B cell (primary cell): ENCODE data around the gene RAD51B. TPM values are rescaled to one million over a fixed set of nuclear protein-coding genes. Genes with fewer than 3 reads are reported as not detected.

Source experiments
- ATAC-seq: fragments of 200-7000 bp; cut with Tn5 transposase; one replicate; pipeline ENCODE4 v1.10.0; 2021; ENCODE audit warnings: low read depth, mild to moderate bottlenecking, moderate number of reproducible peaks, moderate library complexity
- CTCF ChIA-PET: fragments of 350-600 bp; sonication (Branson Sonifier 250); formaldehyde crosslinking; loops from one replicate; lab custom pipeline; 2021; ENCODE audit warnings: antibody characterized with exemption, inconsistent platforms; lab: Charles Lee
- POLR2A ChIA-PET: fragments of 350-600 bp; sonication (Branson Sonifier 250); formaldehyde crosslinking; loops from one replicate; lab custom pipeline; 2021; ENCODE audit warnings: antibody characterized with exemption; lab: Charles Lee
- DNase-seq: peaks from one replicate; pipeline ENCODE4 v3.0.0; 2013
- H2AFZ ChIP-seq: 2 replicates; pipeline ENCODE4 v1.6.1; 2012; ENCODE audit warnings: mild to moderate bottlenecking, low read depth, low read length; ENCODE audit not compliant: insufficient read depth, poor library complexity, severe bottlenecking
- H3K27ac ChIP-seq, 2 donors: 1 replicate in 1 of 2; 2 replicates in 1 of 2; pipeline ENCODE4 v1.5.1; 2012 to 2013; ENCODE audit warnings: low read length in 2 of 2, mild to moderate bottlenecking in 2 of 2, moderate library complexity in 1 of 2
- H3K27me3 ChIP-seq, 4 experiments: fragments of 200-600 bp in 1 of 4; sonication (generic) in 1 of 4; replicated peaks in 1 of 4; 1 replicate in 2 of 4; 2 replicates in 2 of 4; pipeline versions ENCODE4 v1.6.1 to v1.7.0; 2013 to 2016; ENCODE audit warnings: low read length in 3 of 4, mild to moderate bottlenecking in 2 of 4, mixed read lengths in 1 of 4, moderate library complexity in 1 of 4; ENCODE audit not compliant: insufficient read depth in 4 of 4, control insufficient read depth in 3 of 4; ENCODE audit errors: control extremely low read depth in 1 of 4
- H3K36me3 ChIP-seq, 2 experiments: replicated peaks in 1 of 2; 1 replicate in 1 of 2; 2 replicates in 1 of 2; pipeline versions ENCODE4 v1.6.1 to v1.7.1; 2013; ENCODE audit warnings: low read length in 1 of 2; ENCODE audit not compliant: insufficient read depth in 2 of 2, control insufficient read depth in 1 of 2; ENCODE audit errors: control extremely low read depth in 1 of 2, extremely low read depth in 1 of 2
- H3K4me1 ChIP-seq, 2 donors: fragments of 200-600 bp in 1 of 2; sonication (generic) in 1 of 2; 1 replicate in 1 of 2; 2 replicates in 1 of 2; pipeline versions ENCODE4 v1.5.1 to v1.6.1; 2013 to 2017; ENCODE audit warnings: low read length in 2 of 2; ENCODE audit not compliant: control insufficient read depth in 2 of 2, insufficient read depth in 2 of 2
- H3K4me2 ChIP-seq: replicated peaks from 2 replicates; pipeline ENCODE3; 2012; ENCODE audit warnings: mild to moderate bottlenecking, low read depth, low read length; ENCODE audit not compliant: poor library complexity, severe bottlenecking
- H3K4me3 ChIP-seq, 5 experiments: fragments of 200-600 bp in 1 of 5; sonication (generic) in 1 of 5; 1 replicate in 3 of 5; 2 replicates in 2 of 5; pipeline versions ENCODE4 v1.5.1 to v1.7.0; 2011 to 2016; ENCODE audit warnings: low read length in 4 of 5, mild to moderate bottlenecking in 4 of 5, low read depth in 2 of 5, control low read depth in 1 of 5, moderate library complexity in 1 of 5; ENCODE audit not compliant: insufficient read depth in 1 of 5; ENCODE audit errors: control extremely low read depth in 1 of 5, extremely low read depth in 1 of 5
- H3K79me2 ChIP-seq: fragments of 200-600 bp; sonication (generic); one replicate; pipeline ENCODE4 v1.6.0; 2016; ENCODE audit warnings: low read length; ENCODE audit not compliant: control insufficient read depth, insufficient read depth
- H3K9ac ChIP-seq: fragments of 200-600 bp; sonication (generic); 2 replicates; pipeline ENCODE4 v1.6.1; 2017; ENCODE audit warnings: mild to moderate bottlenecking, low read length, moderate library complexity
- H3K9me3 ChIP-seq, 3 donors: one replicate each; pipeline versions ENCODE4 v1.6.1 to v1.7.1; 2013; ENCODE audit warnings: low read length in 2 of 3; ENCODE audit not compliant: control insufficient read depth in 2 of 3, insufficient read depth in 1 of 3; ENCODE audit errors: control extremely low read depth in 1 of 3
- H4K20me1 ChIP-seq: 2 replicates; pipeline ENCODE4 v1.6.0; 2012; ENCODE audit warnings: mild to moderate bottlenecking, low read length; ENCODE audit not compliant: insufficient read depth, control insufficient read depth, poor library complexity, severe bottlenecking
- H3K27ac Mint-ChIP-seq: one replicate; pipeline ENCODE4 v1.8.0; 2021; ENCODE audit warnings: mixed read lengths
- H3K27me3 Mint-ChIP-seq: one replicate; pipeline ENCODE4 v1.8.0; 2021; ENCODE audit warnings: mixed read lengths
- H3K4me1 Mint-ChIP-seq: one replicate; pipeline ENCODE4 v1.8.0; 2021; ENCODE audit warnings: mixed read lengths
- H3K4me3 Mint-ChIP-seq: one replicate; pipeline ENCODE4 v1.8.0; 2021; ENCODE audit warnings: mixed read lengths
- H3K9me3 Mint-ChIP-seq: one replicate; pipeline ENCODE4 v1.8.0; 2022; ENCODE audit warnings: mixed read lengths; ENCODE audit not compliant: insufficient read depth
- CTCF ChIP-seq: fragments of 200-600 bp; IDR thresholded peaks from one replicate; pipeline ENCODE4 v1.8.0; 2022; ENCODE audit warnings: antibody characterized with exemption, mild to moderate bottlenecking
- EZH2 ChIP-seq: IDR thresholded peaks from 2 replicates; pipeline ENCODE4 v1.6.1; 2012; ENCODE audit warnings: borderline replicate concordance, low read depth, mild to moderate bottlenecking, moderate library complexity, low read length; ENCODE audit not compliant: insufficient read depth, poor library complexity, severe bottlenecking
- WGBS: methylation state at CpG from one replicate; pipeline ENCODE4 v1.1.5; 2013; ENCODE audit warnings: missing lambda C conversion rate; ENCODE audit not compliant: insufficient coverage; 5-methylcytosine and 5-hydroxymethylcytosine counted together
- intact Hi-C: fragments of 100-400 bp; cut with micrococcal nuclease; formaldehyde crosslinking; loops from one replicate; pipeline ENCODE4 v1.10.0; 2022
- polyA plus RNA-seq: library from polyadenylated mRNA; depleted of rRNA; stranded (reverse); fragments of >200 nt; gene quantifications from 2 replicates; pipeline ENCODE4 v1.2.3, GENCODE V29; 2012
- total RNA-seq, 2 donors: library from RNA; stranded (reverse); fragments of 120-200 nt in 1 of 2; gene quantifications; 1 replicate in 1 of 2; 2 replicates in 1 of 2; pipeline versions ENCODE4 v1.2.3 to v1.2.4, GENCODE V29; 2013 to 2022

The RAD51B gene
- total and polyA plus RNA-seq, 2 donors (not counting 1 experiment from before 2014, with no cell fraction given) = 6.5 to 60.6 TPM

- POLR2A ChIA-PET = interaction anchor here (0.6 to 0.9 kb wide), 2 partner anchors 17 to 113 kb away, joined by 3 to 4 read pairs; no protein-coding TSS in a partner anchor
- H3K36me3 ChIP-seq = no peaks in the 10 kb centered on the region
- no peak overlapping the region for H2AFZ ChIP-seq
- DNase-seq (no peak), ATAC-seq (no peak)
- H3K4me2 ChIP-seq = no peak overlapping the region
- Mint-ChIP-seq H3K27ac (no peak overlapping the region), H3K27me3 (no peaks in the 10 kb centered on the region), H3K4me3 (no peak overlapping the region), H3K9me3 (peaks cover 2% of the 10 kb centered on the region), H3K4me1 (no peaks in the 10 kb centered on the region)
- no peaks in the 10 kb centered on the region for H3K9me3 ChIP-seq
- H3K9ac ChIP-seq = no peak overlapping the region
- intact Hi-C loops = no loop called here
- H4K20me1 ChIP-seq = no peaks in the 10 kb centered on the region
- 97% methylated on average over 3 of the region's 4 CpGs for WGBS
- no peak for TF ChIP-seq EZH2
- no peak for TF ChIP-seq CTCF
- CTCF ChIA-PET = no interaction called here
- no peak overlapping the region for H3K4me3 ChIP-seq
- H3K79me2 ChIP-seq = no peaks in the 10 kb centered on the region
- no peaks in the 10 kb centered on the region for H3K27me3 ChIP-seq
- no peaks in the 10 kb centered on the region for H3K4me1 ChIP-seq
- H3K27ac ChIP-seq = no peak overlapping the region
Observed at GRCh38 chr14:68571114-68571591, 751.6 kb downstream of the RAD51B start.

- intact Hi-C loops = no loop called here
- Histone ChIP-seq H3K27ac (no peak overlapping the region), H4K20me1 (no peaks in the 10 kb centered on the region), H3K79me2 (no peaks in the 10 kb centered on the region), H3K4me2 (no peak overlapping the region), H3K9me3 (no peaks in the 10 kb centered on the region), H2AFZ (no peak overlapping the region), H3K4me1 (no peaks in the 10 kb centered on the region), H3K27me3 (no peaks in the 10 kb centered on the region), H3K9ac (no peak overlapping the region), H3K36me3 (no peaks in the 10 kb centered on the region), H3K4me3 (no peak overlapping the region)
- TF ChIP-seq EZH2 (no peak), CTCF (no peak)
- DNase-seq (no peak), ATAC-seq (no peak)
- H3K9me3 Mint-ChIP-seq = peaks cover 2% of the 10 kb centered on the region
- no peaks in the 10 kb centered on the region for H3K27me3 Mint-ChIP-seq
- H3K4me3 Mint-ChIP-seq = no peak overlapping the region
- ChIA-PET CTCF (no interaction called here), POLR2A (no interaction called here)
- no peaks in the 10 kb centered on the region for H3K4me1 Mint-ChIP-seq
- WGBS = 83% methylated on average over 6 of the region's 10 CpGs
- no peak overlapping the region for H3K27ac Mint-ChIP-seq
Observed at GRCh38 chr14:68571928-68572525, 752.4 kb downstream of the RAD51B start.
